AG04449 (cell line): ENCODE results near the gene NHSL1.

Experiments used
- CTCF ChIA-PET: fragments of 350-600 bp; formaldehyde crosslinking; extraction: SDS; loops from one replicate; lab custom pipeline; 2021; ENCODE audit warnings: antibody characterized with exemption; lab: Yijun Ruan, JAX
- POLR2A ChIA-PET: fragments of 400-600, 350-600 bp; formaldehyde crosslinking; extraction: SDS; loops from one replicate; lab custom pipeline; 2020; ENCODE audit warnings: antibody characterized with exemption, inconsistent platforms; lab: Yijun Ruan, JAX
- DNase-seq: peaks from one replicate; pipeline ENCODE4 v3.0.0-alpha.2; 2010; ENCODE audit warnings: low read depth, low spot score
- H3K4me3 ChIP-seq: 2 replicates; pipeline ENCODE4 v1.5.1; 2011; ENCODE audit warnings: low read depth, mild to moderate bottlenecking, control low read depth, low read length
- TF ChIP-seq, protein P1 (sequence below): IDR thresholded peaks from one replicate; pipeline ENCODE4 v1.5.1; 2011; ENCODE audit warnings: mild to moderate bottlenecking, moderate library complexity, low read length, control low read depth, inconsistent platforms; ENCODE audit not compliant: insufficient read depth; ENCODE audit errors: missing control alignments

The NHSL1 gene

DNA sequence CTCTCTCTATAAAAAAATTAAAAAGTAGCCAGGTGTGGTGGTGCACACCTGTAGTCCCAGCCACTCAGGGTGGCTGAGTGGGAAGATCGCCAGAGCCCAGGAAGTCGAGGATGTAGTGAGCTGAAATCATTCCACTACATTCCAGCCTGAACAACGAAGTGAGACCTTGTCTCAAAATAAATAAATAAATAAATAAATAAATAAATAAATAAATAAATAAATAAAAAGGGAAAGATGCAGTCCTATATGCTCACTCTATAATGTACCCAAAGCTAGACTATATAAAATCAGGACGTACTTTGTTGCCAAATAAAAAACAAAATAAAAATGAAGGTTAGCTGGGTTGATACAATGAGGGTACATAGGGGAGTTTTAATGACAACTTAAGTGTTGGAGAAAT, 26.1 kb upstream of the NHSL1 start:
- POLR2A ChIA-PET: no interaction called here
- TF ChIP-seq, protein P1, sequence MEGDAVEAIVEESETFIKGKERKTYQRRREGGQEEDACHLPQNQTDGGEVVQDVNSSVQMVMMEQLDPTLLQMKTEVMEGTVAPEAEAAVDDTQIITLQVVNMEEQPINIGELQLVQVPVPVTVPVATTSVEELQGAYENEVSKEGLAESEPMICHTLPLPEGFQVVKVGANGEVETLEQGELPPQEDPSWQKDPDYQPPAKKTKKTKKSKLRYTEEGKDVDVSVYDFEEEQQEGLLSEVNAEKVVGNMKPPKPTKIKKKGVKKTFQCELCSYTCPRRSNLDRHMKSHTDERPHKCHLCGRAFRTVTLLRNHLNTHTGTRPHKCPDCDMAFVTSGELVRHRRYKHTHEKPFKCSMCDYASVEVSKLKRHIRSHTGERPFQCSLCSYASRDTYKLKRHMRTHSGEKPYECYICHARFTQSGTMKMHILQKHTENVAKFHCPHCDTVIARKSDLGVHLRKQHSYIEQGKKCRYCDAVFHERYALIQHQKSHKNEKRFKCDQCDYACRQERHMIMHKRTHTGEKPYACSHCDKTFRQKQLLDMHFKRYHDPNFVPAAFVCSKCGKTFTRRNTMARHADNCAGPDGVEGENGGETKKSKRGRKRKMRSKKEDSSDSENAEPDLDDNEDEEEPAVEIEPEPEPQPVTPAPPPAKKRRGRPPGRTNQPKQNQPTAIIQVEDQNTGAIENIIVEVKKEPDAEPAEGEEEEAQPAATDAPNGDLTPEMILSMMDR: no peak
- no peak overlapping the region for H3K4me3 ChIP-seq
- no peak for DNase-seq
- CTCF ChIA-PET: interaction anchor here (0.7 to 4.6 kb wide), 10 partner anchors 9 to 410 kb away, joined by 3 to 27 read pairs (median 7); no protein-coding TSS in a partner anchor

DNA sequence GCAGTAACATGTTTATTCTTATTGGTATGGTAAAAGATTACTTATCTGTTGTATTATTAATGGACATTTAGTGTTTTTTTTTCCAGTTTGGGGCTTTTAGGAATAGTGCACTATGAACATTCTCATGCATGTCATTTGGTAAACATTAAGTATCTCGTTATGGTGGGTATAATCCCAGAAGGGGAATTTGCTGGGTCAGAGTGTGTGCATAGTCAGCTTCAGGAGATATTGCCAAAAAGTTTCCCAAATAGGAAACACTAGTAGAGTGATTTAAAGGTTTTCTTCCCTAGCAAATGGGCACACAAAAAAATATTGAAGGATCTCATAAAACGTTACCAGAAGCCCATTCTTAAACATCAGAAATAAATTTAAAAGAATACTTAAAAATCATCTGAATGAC, 25.2 kb upstream of the NHSL1 start:
- ChIA-PET POLR2A (no interaction called here), CTCF (interaction anchor here (0.7 to 4.6 kb wide), 6 partner anchors 13 to 409 kb away, joined by 3 to 27 read pairs (median 10); no protein-coding TSS in a partner anchor)
- TF ChIP-seq, protein P1: no peak

DNA sequence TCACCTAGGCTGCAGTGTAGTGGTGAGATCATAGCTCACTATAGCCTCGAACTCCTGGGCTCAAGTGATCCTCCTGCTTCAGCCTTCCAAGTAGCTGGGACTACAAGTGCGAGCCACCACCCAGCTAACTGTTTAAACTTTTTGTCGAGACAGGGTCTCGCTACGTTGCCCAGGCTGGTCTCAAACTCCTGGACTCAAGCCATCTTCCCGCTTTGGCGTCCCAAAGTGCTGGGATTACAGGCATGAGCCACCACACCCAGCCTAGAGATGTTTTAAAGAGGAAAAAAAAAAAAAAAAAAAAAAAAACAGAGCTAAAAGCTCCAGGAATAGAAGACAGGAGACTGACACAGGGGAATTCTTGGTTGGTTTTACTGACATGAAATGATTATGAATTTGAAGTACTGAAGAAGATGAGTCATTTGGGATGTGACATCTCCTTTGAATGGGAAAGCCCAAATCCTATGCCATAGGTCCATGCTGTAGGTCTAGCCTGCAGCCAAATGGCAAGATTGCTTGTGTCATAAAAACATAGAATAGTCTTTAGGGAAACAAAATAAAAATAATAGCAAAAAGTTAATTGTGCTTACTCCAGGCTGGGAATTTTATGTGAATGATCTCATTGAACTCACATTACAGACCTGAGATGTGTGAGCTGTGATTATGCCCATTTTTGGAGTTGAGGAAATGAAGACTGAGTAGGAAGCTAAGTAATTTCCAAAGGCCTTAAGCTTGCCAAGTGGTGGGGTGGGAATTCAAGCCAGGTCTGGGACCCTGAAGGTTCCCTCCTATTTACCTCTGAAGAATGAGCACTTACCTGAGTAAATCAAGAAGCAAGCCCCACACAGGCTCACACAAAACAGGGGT, 24.3 kb upstream of the NHSL1 start:
- no peak for DNase-seq
- ChIA-PET CTCF (interaction anchor here (0.6 to 4.6 kb wide), 6 partner anchors 14 to 521 kb away, joined by 3 to 27 read pairs (median 12); no protein-coding TSS in a partner anchor), POLR2A (no interaction called here)
- no peak overlapping the region for H3K4me3 ChIP-seq
- TF ChIP-seq, protein P1: no peak

More for the DNA sequence above, 25.2 kb upstream of the NHSL1 start:
- no peak for DNase-seq
- H3K4me3 ChIP-seq: no peak overlapping the region

DNA sequence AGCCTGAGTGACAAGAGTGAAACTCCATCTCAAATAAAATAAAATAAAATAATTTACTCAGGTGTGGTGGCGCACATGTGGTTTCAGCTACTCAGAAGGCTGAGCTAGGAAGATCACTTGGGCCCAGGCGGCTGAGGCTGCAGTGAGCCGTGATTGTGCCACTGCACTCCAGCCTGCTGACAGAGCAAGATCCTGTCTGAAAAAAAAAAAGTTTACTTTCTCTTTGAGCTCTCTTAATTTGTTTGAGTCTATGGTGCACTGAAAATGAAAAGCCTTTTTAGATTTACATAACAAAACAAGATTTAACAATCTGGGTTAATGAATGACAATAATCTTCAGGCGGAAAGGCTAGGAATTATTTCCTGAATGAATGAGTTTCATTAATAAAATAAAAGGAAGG, 23.3 kb upstream of the NHSL1 start:
- POLR2A ChIA-PET: no interaction called here
- DNase-seq: no peak
- TF ChIP-seq, protein P1: no peak
- H3K4me3 ChIP-seq: no peak overlapping the region
- CTCF ChIA-PET: interaction anchor here (1.1 to 3.4 kb wide), 5 partner anchors 13 to 406 kb away, joined by 3 to 29 read pairs (median 11); no protein-coding TSS in a partner anchor

DNA sequence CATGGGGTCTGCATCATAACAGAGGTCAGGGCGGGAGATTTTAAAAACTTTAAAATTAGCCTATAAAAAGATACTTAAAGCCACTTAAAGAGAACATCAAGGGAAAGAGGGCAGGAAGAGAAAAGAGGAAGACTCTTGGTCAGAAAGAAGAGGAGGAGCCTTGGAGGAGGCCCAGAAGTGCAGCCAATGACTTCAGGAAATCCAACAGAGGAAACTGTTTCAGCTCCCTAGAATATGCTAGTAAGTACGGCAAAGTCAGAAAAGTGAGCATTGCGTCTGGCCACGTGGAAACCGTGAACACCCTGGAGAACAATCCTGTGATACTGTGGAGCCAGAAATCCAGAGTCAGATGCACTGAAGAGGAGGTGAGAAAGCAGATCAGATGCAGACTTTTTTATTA, 22.5 kb upstream of the NHSL1 start:
- POLR2A ChIA-PET: no interaction called here
- no peak for DNase-seq
- CTCF ChIA-PET: interaction anchor here (1.1 to 7.5 kb wide), 8 partner anchors 10 to 514 kb away, joined by 3 to 109 read pairs (median 19); no protein-coding TSS in a partner anchor

DNA sequence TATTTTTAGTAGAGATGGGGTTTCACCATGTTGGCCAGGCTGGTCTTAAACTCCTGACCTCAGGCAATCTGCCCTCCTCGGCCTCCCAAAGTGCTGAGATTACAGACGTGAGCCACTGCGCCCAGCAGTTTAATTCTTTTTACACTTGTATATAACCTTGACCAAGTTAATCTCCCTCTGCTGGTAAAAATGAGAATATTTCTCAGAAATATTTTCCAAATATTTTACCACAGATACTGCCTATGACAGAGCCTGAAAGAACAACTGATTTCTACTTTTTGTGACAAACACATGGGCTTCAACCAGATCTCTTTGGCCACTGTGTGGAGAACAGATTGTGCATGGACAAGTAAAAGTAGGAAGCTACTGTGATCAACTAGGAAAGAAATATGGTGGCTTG, 21.2 kb upstream of the NHSL1 start:
- TF ChIP-seq, protein P1: no peak
- POLR2A ChIA-PET: no interaction called here
- CTCF ChIA-PET: interaction anchor here (0.7 to 7.5 kb wide), 29 partner anchors 8 to 513 kb away, joined by 3 to 109 read pairs (median 5); partner anchors contain the start of gene HEBP2
- DNase-seq: no peak
- no peak overlapping the region for H3K4me3 ChIP-seq

More for the DNA sequence above, 22.5 kb upstream of the NHSL1 start:
- TF ChIP-seq, protein P1: no peak
- H3K4me3 ChIP-seq: no peak overlapping the region
